Stimulated activated CD4-positive, alpha-beta T cell treated with anti-CD3 and anti-CD28 coated beads, Interleukin-2, amount 100 ng/mL, for 24 hours (primary cell): ENCODE results near the gene CMSS1.
"Not testable (repeated sequence)": the region's sequence is repeated elsewhere in the genome, so short reads cannot be mapped to it uniquely, and the experiment has no call there.

Experiments
- DNase-seq, 2 donors: peaks; one replicate each; pipeline ENCODE4 v3.0.0-alpha.2; 2020

CMSS1 gene

DNA sequence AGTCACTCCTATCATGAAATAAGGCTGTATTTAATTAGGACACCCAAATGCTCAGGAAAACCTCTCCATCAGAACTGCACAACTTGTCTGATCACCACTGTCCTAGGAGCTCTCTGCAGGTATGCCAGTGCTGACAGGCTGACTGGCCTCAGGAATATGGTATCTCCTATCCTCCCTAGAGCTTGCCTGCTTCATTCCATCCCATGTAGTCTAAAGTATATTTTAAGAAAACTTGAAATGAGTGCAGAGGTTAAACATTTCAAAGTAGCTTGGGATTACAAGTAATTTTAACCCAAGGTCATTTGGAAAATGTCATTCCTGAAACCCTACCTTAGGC is 273.0 kb downstream of the CMSS1 start:
- no peak for DNase-seq

DNA sequence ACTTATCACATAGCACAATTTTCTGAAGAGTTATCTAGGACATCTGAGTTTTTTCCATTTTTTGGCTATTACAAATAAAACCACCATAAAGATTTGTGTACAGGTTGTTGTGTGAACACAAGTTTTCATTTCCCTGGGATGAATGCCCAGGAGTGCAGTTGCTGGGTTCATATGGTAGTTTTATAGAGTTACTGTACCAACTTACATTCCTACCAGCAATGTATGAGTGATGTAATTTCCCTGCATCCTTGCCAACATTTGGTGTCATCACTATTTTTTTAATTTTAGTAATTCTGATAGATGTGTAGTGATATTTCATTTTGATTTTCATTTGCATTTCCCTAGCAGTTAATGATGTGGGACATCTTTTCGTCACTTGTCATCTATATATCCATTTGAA is 276.2 kb downstream of the CMSS1 start:
- no peak for DNase-seq

- DNase-seq, result not testable (repeated sequence)
These were observed 278.6 kb downstream of the CMSS1 start for GRCh38 chr3:100096286-100096685.

DNA sequence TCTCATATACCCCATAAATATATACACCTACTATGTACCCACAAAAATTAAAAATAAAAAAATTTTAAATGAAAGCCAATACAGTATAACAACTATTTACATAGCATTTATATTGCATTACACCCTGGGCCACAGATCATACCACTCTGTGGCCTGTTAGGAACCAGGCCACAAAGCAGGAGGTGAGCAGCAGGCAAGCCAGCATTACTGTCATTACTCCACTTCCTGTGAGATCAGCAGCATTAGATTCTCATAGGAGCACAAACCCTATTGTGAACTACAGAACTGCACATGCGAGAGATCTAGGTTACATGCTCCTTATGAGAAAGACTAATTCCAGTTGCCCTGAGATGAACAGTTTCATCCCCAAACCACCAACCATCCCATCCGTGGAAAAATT is 279.2 kb downstream of the CMSS1 start:
- DNase-seq, result no peak

DNA sequence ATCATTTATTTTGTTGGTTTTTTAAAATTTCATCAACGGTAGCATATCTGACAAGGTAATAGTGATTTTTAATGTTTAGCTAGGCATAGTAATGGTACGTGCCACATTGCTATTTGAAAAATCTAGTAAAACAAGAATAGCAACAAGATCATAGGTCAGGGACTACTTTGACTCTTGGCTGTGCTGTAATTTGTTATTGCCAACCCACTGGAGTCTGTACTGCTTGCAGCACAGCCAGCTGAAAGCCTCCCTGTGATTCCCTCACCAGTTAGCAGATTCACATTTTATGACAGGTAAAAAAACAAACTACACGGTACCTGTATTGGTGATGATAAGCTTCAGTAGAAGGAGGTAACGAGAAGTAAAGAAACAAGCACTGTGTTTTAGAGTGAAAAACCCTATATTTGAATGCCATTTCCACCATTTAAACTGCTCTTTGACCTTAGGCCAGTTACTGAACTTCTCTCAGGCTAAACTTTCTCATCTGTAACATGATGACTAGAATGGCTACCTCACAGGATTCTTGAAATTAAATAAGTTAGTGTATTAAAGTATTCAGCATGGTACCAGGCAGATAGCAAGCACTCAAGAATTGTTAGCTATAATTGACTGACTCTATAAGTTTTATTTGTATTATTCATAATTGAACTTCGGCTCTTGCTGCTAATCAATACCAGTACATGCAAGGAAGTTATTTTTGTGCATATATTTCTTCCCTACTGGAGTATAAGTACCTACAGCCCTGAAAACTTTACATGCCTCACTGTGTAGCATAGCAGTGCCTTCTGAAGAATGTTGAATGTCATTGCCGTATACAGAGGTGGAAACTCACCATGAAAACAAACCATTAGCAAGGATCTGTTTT is 280.5 kb downstream of the CMSS1 start:
- DNase-seq, result no peak

DNA sequence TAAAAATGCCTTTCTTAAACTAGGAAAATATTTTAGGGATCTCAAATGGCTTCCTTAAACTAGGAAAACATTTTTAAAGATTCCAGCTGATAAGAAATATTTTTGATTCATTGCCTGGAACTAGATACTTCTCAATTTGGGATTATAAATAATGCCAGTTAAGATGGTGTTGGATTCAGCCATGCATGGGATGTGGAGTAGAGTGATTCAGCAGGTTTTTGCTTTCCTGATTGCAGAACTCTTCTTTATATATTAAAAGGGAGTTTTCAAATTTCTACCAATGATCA is 281.1 kb downstream of the CMSS1 start:
- no peak for DNase-seq

- no peak for DNase-seq
These were observed 282.0 kb downstream of the CMSS1 start for GRCh38 chr3:100099621-100100020.

DNA sequence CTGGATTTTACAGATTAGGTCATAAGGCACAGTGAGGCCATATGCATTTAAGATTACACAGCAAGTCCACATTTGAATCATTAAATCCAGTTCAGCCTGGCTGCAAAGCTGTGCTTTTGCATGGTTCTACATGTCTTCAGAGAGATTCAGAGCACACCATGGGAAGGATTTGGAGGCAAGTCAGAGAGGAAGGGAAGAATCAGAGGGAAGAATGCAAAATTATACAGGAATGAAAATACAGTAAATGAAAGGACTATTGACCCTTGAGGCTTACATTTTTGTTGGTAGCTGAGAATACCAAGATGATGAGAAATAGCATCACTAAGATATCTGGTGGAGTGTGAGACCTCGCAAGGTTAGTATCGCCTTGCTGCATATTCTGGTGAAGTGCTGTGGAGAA is 282.8 kb downstream of the CMSS1 start:
- DNase-seq, result no peak

GRCh38 chr3:100102757-100103156 is 285.1 kb downstream of the CMSS1 start:
- no peak for DNase-seq

DNA sequence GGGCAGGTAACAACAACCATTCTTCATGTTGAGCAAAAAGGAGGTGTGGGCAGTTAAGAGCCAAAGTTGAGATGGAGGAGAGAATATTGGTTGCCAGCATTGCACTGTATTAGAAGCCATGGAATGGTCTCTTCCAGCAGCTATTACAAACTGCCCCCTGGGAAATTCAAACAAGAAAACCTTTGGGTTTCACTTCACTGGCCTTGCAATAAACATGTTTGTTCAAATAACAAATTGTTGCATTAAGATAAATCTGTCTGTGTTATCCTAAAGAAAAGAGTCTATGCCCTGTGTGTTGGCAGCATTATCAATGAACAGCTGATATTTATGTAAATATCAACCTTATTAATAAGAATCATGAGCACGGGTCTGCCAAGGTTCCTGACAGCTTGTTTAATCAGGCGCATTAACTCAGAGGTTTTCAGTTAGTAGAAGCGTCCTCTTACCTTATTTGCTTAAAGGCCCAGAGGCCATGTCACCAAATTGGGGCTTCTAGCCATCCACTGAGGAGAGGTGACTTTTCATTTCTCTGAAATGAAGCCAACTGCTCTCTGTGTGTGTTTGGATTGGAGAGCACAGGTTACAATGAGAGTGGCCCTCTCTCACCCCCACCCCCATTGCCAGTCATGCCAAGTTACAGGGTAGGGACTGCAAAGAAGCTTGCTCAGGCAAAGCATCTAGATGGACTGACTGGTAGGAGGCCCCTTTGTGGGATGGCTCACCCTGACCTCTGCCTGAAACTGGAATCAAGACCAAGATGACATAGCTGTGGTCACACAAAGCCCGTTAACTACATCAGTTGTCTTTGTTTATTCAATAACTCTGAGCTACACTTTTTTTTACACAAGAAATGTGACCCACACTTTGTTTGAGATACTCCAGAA is 286.1 kb downstream of the CMSS1 start:
- no peak for DNase-seq

GRCh38 chr3:100104442-100104798 is 286.8 kb downstream of the CMSS1 start:
- no peak for DNase-seq

DNA sequence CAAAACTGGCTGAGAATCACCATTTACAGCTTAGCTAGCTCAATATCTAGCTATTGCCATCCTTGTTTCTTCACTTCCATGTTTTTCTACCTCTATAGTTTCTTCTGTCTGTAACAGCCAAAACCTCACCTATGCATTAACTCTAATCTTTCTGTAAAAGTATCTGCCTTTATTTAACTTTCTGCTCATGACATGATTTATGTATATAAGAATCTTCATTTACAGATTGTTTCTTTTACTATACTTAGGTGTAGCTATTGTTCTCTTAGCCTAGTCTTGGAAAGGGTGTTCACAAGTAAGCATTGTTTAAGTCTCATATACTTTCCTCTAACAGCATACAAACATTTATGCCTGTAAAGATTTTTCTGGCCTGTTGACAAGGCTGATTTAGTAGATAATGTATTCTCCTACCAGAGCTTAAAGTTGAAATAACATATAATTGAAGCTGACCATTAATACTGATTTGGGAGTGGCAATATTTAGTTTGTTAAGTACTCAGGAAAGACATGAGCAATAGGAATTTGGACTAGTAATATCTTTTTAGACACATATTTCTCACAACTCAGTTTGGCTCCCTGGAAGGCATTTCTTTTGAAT is 287.3 kb downstream of the CMSS1 start:
- no peak for DNase-seq

DNA sequence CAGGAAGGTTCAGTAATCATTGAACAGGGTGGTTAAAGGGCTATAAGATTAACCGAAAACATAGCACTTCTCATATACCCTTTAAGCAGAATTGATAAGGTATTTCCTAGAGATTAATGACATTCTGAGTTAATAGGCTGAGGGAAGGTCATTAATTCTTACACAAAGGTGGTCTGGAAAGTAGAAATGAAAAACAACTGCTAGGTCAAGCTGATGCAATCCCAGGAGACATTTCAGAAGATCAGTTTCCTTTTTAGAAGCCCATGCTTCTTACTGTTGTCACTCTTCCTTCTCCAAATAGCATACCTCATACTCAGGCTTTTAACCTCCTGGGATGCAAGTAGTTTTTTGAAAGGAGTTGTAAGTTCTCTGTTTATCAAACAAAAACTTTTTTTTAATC is 287.8 kb downstream of the CMSS1 start:
- DNase-seq, result no peak

- no peak for DNase-seq
These were observed 288.4 kb downstream of the CMSS1 start for GRCh38 chr3:100106094-100106493.

DNA sequence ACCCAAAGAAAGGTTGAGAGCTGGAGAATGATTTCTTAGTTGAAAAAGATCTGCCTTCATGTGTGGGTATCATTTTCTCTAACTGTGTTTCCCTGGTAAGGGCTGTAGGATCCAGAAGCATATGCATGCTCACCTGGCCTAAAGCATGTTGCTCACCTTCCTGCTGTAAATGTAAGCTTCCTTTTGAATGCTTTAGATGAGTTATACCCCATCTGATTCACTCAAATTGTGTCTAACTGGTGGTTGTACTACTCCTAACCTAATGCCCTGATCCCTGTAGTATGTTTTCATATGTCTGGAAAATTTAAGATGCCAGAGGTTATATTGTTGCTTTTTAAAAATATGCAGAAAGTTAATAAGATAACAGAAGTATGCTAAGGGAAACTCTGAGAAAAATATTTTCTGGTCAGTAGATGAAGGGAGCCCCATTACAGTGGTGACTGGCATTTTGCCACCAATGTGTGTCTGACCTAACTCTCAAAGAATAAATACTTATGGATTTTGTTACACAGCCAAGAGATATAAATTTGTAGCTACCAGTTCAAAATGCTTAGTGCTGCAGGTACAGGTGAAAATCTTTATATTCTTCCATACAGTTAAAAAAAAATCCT is 289.0 kb downstream of the CMSS1 start:
- DNase-seq, result no peak

DNA sequence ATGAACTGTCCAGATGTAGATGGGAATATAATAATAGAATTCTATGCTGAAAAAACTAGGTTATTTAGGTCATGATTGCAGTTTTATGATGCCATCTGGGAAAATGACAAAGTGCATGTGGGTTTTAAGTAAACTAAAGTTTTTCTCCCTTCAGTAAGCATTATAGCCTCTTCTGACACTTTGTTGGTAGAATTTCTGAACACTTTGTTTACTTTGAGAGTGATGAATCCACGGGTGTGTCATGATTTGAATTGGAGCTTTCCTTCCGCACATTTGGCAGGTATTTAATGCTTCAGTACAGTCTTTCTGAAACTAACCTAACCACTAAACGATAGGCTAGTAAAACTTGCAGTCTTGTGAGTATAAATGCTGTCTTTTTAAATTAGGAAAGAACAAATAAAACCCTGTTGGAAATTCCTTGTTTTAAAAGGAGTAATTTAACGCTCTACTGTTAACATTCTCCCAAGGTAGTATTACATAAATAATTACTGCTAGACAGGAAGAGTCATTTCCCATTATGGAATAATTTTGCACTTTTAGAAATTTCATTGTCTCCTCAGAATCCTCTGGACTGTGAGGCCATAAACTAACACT is 289.7 kb downstream of the CMSS1 start:
- DNase-seq, result no peak

DNA sequence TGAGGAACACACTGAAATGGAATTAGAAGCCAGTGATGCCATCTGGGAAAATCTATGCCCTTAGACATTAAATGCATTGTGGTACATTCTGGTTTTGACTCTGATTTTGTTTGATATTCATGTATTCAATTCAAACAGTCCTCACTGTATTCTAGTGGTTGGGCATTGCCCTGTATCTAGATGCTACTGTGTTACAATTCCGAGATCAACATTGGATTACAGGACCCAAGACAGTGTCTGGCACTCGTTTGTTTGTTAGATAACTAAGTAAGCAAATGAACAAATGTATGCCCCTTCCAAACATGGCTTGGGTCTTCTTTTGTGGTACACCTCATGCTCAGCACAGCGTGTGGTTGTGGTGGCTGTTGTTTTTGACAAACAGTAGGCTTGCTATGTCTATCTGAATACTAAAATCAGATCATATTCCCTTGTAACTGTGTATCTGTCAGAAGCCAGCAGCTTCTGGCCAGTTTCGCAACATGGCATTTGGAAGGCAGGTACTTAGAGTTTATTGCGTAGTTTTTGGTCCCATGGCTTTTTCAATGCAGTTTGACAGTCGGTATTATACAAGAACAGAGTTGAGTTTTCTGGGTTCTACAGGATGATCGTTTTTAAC is 290.9 kb downstream of the CMSS1 start:
- DNase-seq, result no peak

DNA sequence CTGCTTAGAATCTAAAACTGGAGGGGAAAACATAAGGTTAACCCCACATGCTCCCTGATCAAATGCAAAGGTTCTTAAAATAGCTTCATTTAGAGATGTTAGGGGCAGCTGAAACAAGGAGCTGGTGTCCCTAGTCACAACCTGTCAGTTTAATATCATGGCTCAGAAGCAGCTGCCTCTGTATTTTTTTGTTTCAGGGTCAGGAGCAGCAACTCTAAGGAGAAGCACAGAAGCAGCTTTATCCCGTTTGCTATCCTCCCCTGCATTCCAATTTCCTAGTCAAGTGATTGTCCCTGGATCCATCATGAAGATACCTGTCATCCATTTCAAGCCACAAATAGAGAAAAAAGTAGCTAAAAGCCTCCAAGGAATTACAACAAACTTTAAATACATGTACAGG is 292.5 kb downstream of the CMSS1 start:
- no peak for DNase-seq

GRCh38 chr3:100111728-100112127 is 294.1 kb downstream of the CMSS1 start:
- no peak for DNase-seq

DNA sequence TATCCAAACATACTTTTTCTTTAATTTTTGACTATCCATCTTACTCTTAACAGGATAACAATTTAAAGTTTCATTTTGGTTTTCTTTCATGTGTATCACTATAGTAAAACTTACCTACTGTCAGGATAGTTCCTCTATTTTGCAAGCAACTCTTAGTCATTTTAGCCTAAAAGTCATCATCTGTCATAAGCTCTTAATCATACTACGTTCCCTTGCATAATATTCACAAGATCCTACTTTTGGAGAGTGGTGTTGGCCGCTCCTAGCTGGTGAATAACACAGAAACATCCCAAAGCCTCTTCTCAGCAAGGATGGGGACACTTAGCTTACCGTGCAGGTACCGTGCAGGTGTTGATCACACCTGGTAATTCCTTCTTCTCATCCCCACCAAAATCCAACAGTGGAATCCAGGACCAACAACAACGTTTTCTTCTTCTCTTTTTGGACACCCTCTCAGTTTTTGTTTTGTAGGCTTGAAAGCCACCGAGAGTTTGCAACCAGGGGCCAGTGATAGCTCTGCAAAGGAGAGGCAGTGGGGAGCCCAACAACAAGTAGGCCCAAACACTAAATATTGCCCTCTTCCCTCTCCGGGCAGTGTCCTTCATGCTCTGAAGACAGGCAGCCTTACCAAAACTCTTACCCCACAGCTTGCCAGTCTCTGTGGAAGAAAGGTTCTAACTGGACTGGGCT is 296.2 kb downstream of the CMSS1 start:
- DNase-seq, result no peak

DNA sequence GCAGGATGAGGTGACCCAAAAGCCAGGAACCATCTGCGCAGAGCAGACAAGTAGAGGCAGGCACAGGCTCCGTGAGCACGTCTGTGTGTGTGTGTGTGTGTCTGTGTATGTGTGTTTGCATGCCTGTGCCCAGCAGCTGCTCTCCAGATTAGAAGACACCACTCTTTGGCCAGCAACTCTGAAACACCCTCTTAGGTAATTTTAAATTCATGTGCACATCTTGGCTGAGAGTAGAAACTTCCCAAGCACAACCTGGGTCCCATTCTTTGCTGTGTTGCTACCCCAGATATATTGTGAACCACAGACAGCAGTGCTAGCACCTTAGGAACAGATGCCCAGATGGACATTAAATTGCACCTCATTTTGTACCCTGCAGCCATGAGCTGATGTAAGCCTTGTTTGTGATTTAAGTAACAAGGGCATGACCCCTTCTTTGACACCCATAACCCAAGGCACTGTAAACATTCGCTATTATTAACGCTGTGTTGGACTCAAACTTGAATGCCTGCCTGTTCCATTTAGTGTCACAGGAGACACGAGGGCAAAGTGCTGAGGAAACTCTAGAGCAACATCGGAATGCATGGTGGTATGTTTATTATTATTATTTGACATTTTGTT is 296.9 kb downstream of the CMSS1 start, which contains the start of gene FILIP1L:
FILIP1L (minus strand) TSS at position 89 of the 618 bp plus-strand sequence.
- no peak for DNase-seq

- DNase-seq, result no peak
These were observed 299.4 kb downstream of the CMSS1 start for GRCh38 chr3:100117093-100117492.
